Esophagus squamous epithelium (tissue), 4 donors: ENCODE results near the gene ITPR2.

ENCODE experiments used
- CTCF ChIP-seq, 6 experiments: fragments of 450-650 bp in 4 of 6; fragments of 200-600 bp in 2 of 6; sonication (generic) in 2 of 6; IDR thresholded peaks; one replicate each; pipeline ENCODE4 v1.5.1; 2016 to 2019; ENCODE audit warnings: antibody characterized with exemption in 6 of 6, mild to moderate bottlenecking in 4 of 6, moderate library complexity in 4 of 6
- POLR2A ChIP-seq, 4 donors: fragments of 450-650 bp; IDR thresholded peaks; one replicate each; pipeline ENCODE4 v1.6.1; 2017; ENCODE audit warnings: antibody characterized with exemption in 4 of 4, mild to moderate bottlenecking in 4 of 4, moderate library complexity in 3 of 4

GRCh38 chr12:26705851-26706250 is 127.1 kb downstream of the ITPR2 start:
- TF ChIP-seq CTCF (IDR thresholded peaks at IDR 0.05) (no peak), POLR2A (IDR thresholded peaks at IDR 0.05) (no peak)
